ENCODE measurements around the gene DPH6.
A peak's percentile ranks its signal among the peaks of the same experiment; 100 is the strongest.
"Not testable (repeated sequence)": the region's sequence is repeated elsewhere in the genome, so short reads cannot be mapped to it uniquely, and the experiment has no call there.

Gene DPH6

GRCh38 chr15:35545824-35546510 lies at the start of gene DPH6:
DPH6 (minus strand) TSS chr15:35546165; CDS start chr15:35546141, 24 bp downstream.
- peak; percentile 71 for DNase-seq

- no peak for DNase-seq
Measured at GRCh38 chr15:35595656-35596055, 49.7 kb upstream of the DPH6 start.

GRCh38 chr15:35591987-35592386 lies 46.0 kb upstream of the DPH6 start:
- DNase-seq = not testable (repeated sequence)

GRCh38 chr15:35583863-35584528 lies 38.0 kb upstream of the DPH6 start:
- DNase-seq = no peak

- DNase-seq = no peak
Measured at GRCh38 chr15:35580606-35581005, 34.6 kb upstream of the DPH6 start.

GRCh38 chr15:35567392-35567791 lies 21.4 kb upstream of the DPH6 start:
- no peak for DNase-seq

GRCh38 chr15:35566991-35567390 lies 21.0 kb upstream of the DPH6 start:
- no peak for DNase-seq

- DNase-seq = no peak
Measured at GRCh38 chr15:35565901-35566300, 19.9 kb upstream of the DPH6 start.

GRCh38 chr15:35562641-35563040 lies 16.7 kb upstream of the DPH6 start:
- no peak for DNase-seq

GRCh38 chr15:35561308-35561707 lies 15.3 kb upstream of the DPH6 start:
- no peak for DNase-seq

GRCh38 chr15:35560870-35561269 lies 14.9 kb upstream of the DPH6 start:
- DNase-seq = no peak

GRCh38 chr15:35560258-35560657 lies 14.3 kb upstream of the DPH6 start:
- DNase-seq = no peak

- no peak for DNase-seq
Measured at GRCh38 chr15:35559683-35560082, 13.7 kb upstream of the DPH6 start.

GRCh38 chr15:35557544-35557943 lies 11.6 kb upstream of the DPH6 start:
- no peak for DNase-seq

GRCh38 chr15:35557012-35557411 lies 11.0 kb upstream of the DPH6 start:
- DNase-seq = no peak

GRCh38 chr15:35555244-35555643 lies 9.3 kb upstream of the DPH6 start:
- no peak for DNase-seq

GRCh38 chr15:35550957-35551356 lies 5.0 kb upstream of the DPH6 start:
- DNase-seq = no peak

GRCh38 chr15:35549567-35549966 lies 3.6 kb upstream of the DPH6 start:
- no peak for DNase-seq

- no peak for DNase-seq
Measured at GRCh38 chr15:35548435-35548834, 2.5 kb upstream of the DPH6 start.

GRCh38 chr15:35547775-35548364 lies 1.9 kb upstream of the DPH6 start:
- DNase-seq = no peak

- no peak for DNase-seq
Measured at GRCh38 chr15:35546511-35547381, 781 bp upstream of the DPH6 start.

GRCh38 chr15:35545316-35545823 lies 595 bp downstream of the DPH6 start:
- DNase-seq = peak; percentile 5

- DNase-seq = no peak
Measured at GRCh38 chr15:35540885-35541284, 5.1 kb downstream of the DPH6 start.
